Keratinocyte (primary cell): ENCODE measurements around the gene PRRG1. TPM values are rescaled to one million over a fixed set of nuclear protein-coding genes. Genes with fewer than 3 reads are reported as not detected.

Source experiments
- DNase-seq: peaks from one replicate; pipeline ENCODE4 v3.0.0-alpha.2; 2011; ENCODE audit warnings: low read depth, missing footprints, low spot score
- FAIRE-seq: peaks from 2 replicates; lab custom pipeline; 2011; peaks lifted over from hg19 to GRCh38; lab: Jason Lieb, UNC
- H2AFZ ChIP-seq: 2 replicates; pipeline ENCODE4 v1.6.0; 2012; ENCODE audit warnings: low read length, control low read depth, inconsistent platforms; ENCODE audit not compliant: control insufficient read depth
- H3K27ac ChIP-seq: 2 replicates; pipeline ENCODE4 v1.5.1; 2011; ENCODE audit warnings: low read length; ENCODE audit not compliant: control insufficient read depth, insufficient read depth
- H3K27me3 ChIP-seq: 3 replicates; pipeline ENCODE4 v1.6.0; 2011; ENCODE audit warnings: low read length; ENCODE audit not compliant: control insufficient read depth, insufficient read depth; ENCODE audit errors: extremely low read depth
- H3K36me3 ChIP-seq, 2 experiments: 2 replicates in 1 of 2; 3 replicates in 1 of 2; pipeline ENCODE4 v1.5.1; 2011; ENCODE audit warnings: low read length in 2 of 2, mild to moderate bottlenecking in 1 of 2; ENCODE audit not compliant: control insufficient read depth in 2 of 2, insufficient read depth in 2 of 2; ENCODE audit errors: extremely low read depth in 1 of 2
- H3K4me1 ChIP-seq: 3 replicates; pipeline ENCODE4 v1.5.1; 2011; ENCODE audit warnings: low read length; ENCODE audit not compliant: control insufficient read depth, insufficient read depth; ENCODE audit errors: extremely low read depth
- H3K4me2 ChIP-seq: 3 replicates; pipeline ENCODE4 v1.6.0; 2011; ENCODE audit warnings: low read depth, low read length; ENCODE audit not compliant: control insufficient read depth, insufficient read depth; ENCODE audit errors: extremely low read depth
- H3K4me3 ChIP-seq, 3 experiments: fragments of 200-600 bp in 1 of 3; sonication (generic) in 1 of 3; 2 replicates in 2 of 3; 3 replicates in 1 of 3; pipeline ENCODE4 v1.5.1; 2011 to 2016; ENCODE audit warnings: low read length in 3 of 3, mild to moderate bottlenecking in 3 of 3, control low read depth in 2 of 3, inconsistent platforms in 1 of 3, low read depth in 1 of 3, mixed read lengths in 1 of 3, mixed run types in 1 of 3, moderate library complexity in 1 of 3; ENCODE audit not compliant: control insufficient read depth in 2 of 3, insufficient read depth in 2 of 3; ENCODE audit errors: extremely low read depth in 1 of 3
- H3K79me2 ChIP-seq: 2 replicates; pipeline ENCODE4 v1.6.0; 2012; ENCODE audit warnings: low read length; ENCODE audit not compliant: control insufficient read depth, insufficient read depth
- H3K9ac ChIP-seq: 3 replicates; pipeline ENCODE4 v1.6.0; 2011; ENCODE audit warnings: low read length; ENCODE audit not compliant: control insufficient read depth, insufficient read depth; ENCODE audit errors: extremely low read depth
- H3K9me1 ChIP-seq: 3 replicates; pipeline ENCODE4 v1.6.0; 2011; ENCODE audit warnings: low read length; ENCODE audit not compliant: control insufficient read depth, insufficient read depth; ENCODE audit errors: extremely low read depth
- H3K9me3 ChIP-seq: 2 replicates; pipeline ENCODE4 v1.5.1; 2012; ENCODE audit warnings: low read depth, low read length; ENCODE audit not compliant: control insufficient read depth
- H4K20me1 ChIP-seq: 3 replicates; pipeline ENCODE4 v1.6.0; 2011; ENCODE audit warnings: low read length; ENCODE audit not compliant: control insufficient read depth, insufficient read depth; ENCODE audit errors: extremely low read depth
- CTCF ChIP-seq, 3 experiments: IDR thresholded peaks in 1 of 3; conservative IDR thresholded peaks in 1 of 3; optimal IDR thresholded peaks in 1 of 3; 2 replicates in 2 of 3; 3 replicates in 1 of 3; pipeline versions ENCODE3 to v1.5.1; 2011; ENCODE audit warnings: low read length in 3 of 3, mild to moderate bottlenecking in 3 of 3, moderate library complexity in 2 of 3, control low read depth in 1 of 3, inconsistent platforms in 1 of 3; ENCODE audit not compliant: insufficient read depth in 2 of 3; ENCODE audit errors: extremely low read depth in 1 of 3
- EZH2 ChIP-seq: IDR thresholded peaks from one replicate; pipeline ENCODE4 v1.6.1; 2012; ENCODE audit warnings: inconsistent platforms, mild to moderate bottlenecking, low read length, moderate library complexity
- dilution Hi-C: fragments of 300-500 bp; cut with MboI; formaldehyde crosslinking; loops from one replicate; pipeline ENCODE4 v1.7.0; 2020; ENCODE audit warnings: low sequenced_read_pairs; ENCODE audit not compliant: extremely low pct_ligation_motif_present
- polyA plus RNA-seq, 5 experiments: library from polyadenylated mRNA; depleted of rRNA in 3 of 5; stranded (reverse) in 3 of 5; stranded (forward) in 1 of 5; unstranded in 1 of 5; fragments of >200 nt; gene quantifications; 1 replicate in 1 of 5; 2 replicates in 3 of 5; 3 replicates in 1 of 5; pipeline versions ENCODE4 v1.2.1 to v1.2.3, GENCODE V29; 2011 to 2012; ENCODE audit warnings: missing spikeins in 2 of 5, low read depth in 1 of 5, low replicate concordance in 1 of 5

PRRG1 gene
- polyA plus RNA-seq, 1 donor (not counting 4 experiments of a cell fraction or from before 2014, with no cell fraction given) = 29.2 TPM

GRCh38 chrX:37350034-37350365, 836 bp downstream of the PRRG1 start:
- Histone ChIP-seq H3K9me1 (no peaks in the 10 kb centered on the region), H3K36me3 (no peaks in the 10 kb centered on the region), H3K4me1 (peaks cover 3% of the 10 kb centered on the region), H3K27ac (peak overlapping the region; percentile 72), H2AFZ (no peak overlapping the region), H3K4me3 (peak overlapping the region; percentile 59 to 78 (median 77)), H3K79me2 (peaks cover 35% of the 10 kb centered on the region), H3K4me2 (peak overlapping the region; percentile 61), H3K9ac (peak overlapping the region; percentile 80), H4K20me1 (no peaks in the 10 kb centered on the region), H3K27me3 (no peaks in the 10 kb centered on the region), H3K9me3 (no peaks in the 10 kb centered on the region)
- DNase-seq (no peak), FAIRE-seq (no peak)
- TF ChIP-seq EZH2 (no peak), CTCF (optimal IDR thresholded peaks at IDR 0.05 in 1 of 3, IDR thresholded peaks at IDR 0.05 in 1 of 3, conservative IDR thresholded peaks at IDR 0.05 in 1 of 3; ENCODE audit: extremely low read depth in 1 of 3, insufficient read depth in 2 of 3, low read length in 3 of 3) (no peak)
- dilution Hi-C loops = no loop called here

GRCh38 chrX:37353646-37354045, 4.5 kb downstream of the PRRG1 start:
- dilution Hi-C loops = no loop called here
- TF ChIP-seq EZH2 = no peak
- TF ChIP-seq CTCF (optimal IDR thresholded peaks at IDR 0.05 in 1 of 3, IDR thresholded peaks at IDR 0.05 in 1 of 3, conservative IDR thresholded peaks at IDR 0.05 in 1 of 3; ENCODE audit: extremely low read depth in 1 of 3, insufficient read depth in 2 of 3, low read length in 3 of 3) = no peak
- Histone ChIP-seq H4K20me1 (no peaks in the 10 kb centered on the region), H3K79me2 (peaks cover 61% of the 10 kb centered on the region), H3K9ac (no peak overlapping the region), H3K9me1 (no peaks in the 10 kb centered on the region), H2AFZ (no peak overlapping the region), H3K4me2 (no peak overlapping the region), H3K4me3 (no peak overlapping the region), H3K9me3 (no peaks in the 10 kb centered on the region), H3K27ac (no peak overlapping the region), H3K27me3 (no peaks in the 10 kb centered on the region), H3K4me1 (peaks cover 3% of the 10 kb centered on the region), H3K36me3 (no peaks in the 10 kb centered on the region)
- FAIRE-seq (no peak), DNase-seq (no peak)
